ENCODE measurements around the gene TTLL10. TPM values are rescaled to one million over a fixed set of nuclear protein-coding genes. Genes with fewer than 3 reads are reported as not detected.

Gene TTLL10
- total RNA-seq, 1 experiment from 2014 or later = 0.29 TPM

DNA sequence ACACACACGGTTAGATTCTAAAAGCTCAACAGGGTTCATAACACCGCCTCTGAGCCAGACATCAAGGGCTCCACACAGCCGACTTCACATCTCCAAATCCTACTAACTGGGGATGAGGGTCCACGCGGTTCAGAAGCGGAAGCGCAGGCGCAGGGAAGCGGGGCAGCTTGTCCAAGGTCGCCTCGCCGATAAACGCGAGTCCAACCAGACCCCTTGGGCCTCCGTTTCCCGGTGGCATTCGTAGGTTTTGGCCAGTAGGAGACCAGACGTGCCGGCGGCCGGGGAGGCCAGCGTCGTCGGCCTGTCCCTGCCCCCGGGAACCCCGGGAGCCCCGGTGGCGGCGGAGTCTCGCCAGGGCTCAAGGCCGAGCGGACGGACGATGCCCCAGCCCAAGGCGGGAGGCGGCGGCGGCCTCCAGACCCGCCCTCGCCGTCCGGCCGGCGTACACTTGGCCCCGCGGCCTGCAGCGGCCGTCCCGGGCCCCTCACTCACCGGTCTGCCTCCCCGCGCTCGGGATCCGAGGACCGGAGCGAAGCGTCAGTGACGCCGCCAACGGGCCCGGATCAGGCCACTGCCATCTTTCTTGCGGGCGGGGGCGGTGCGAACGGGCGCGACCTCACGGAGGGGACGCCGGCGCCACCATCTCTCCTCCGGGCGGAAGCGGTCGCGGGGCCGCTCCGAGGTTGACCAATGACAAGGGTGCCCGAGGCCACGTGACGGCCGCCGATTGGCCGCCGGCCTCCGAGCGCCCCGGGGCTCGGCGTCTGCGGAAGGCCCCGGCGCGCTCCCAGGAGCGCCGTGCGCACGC is 57.9 kb downstream of the TTLL10 start, which contains the start of gene SDF4:
Gene SDF4 (minus strand): TSS at position 602 of the 808 bp plus-strand sequence. CDS start 3,229 bp downstream, outside the sequence.
- Mint-ChIP-seq H3K4me3 (ENCODE audit: unreplicated experiment) (peak within 1 kb of the TSS; percentile 85), H3K9me3 (ENCODE audit: unreplicated experiment) (no peaks in the 10 kb centered on the region), H3K27me3 (ENCODE audit: insufficient read depth, unreplicated experiment) (no peaks in the 10 kb centered on the region), H3K36me3 (ENCODE audit: insufficient read depth, unreplicated experiment) (peaks cover 37% of the 10 kb centered on the region), H3K4me1 (ENCODE audit: low read depth, unreplicated experiment) (peaks cover 6% of the 10 kb centered on the region), H3K27ac (ENCODE audit: unreplicated experiment) (peak within 1 kb of the TSS; percentile 83)
- peaks cover 9% of the 10 kb centered on the region for H3K4me1 ChIP-seq
- H3K9me3 ChIP-seq = no peaks in the 10 kb centered on the region
- H3K4me3 ChIP-seq (ENCODE audit: low read depth, low read length) = peak within 1 kb of the TSS; percentile 70
- H3K27me3 ChIP-seq (replicated peaks; ENCODE audit: control insufficient read depth, insufficient read depth, low read length) = no peaks in the 10 kb centered on the region
- DNase-seq = peak; percentile 93 to 94
- H3K36me3 ChIP-seq (ENCODE audit: control insufficient read depth, insufficient read depth, low read length) = peaks cover 2% of the 10 kb centered on the region; the same call in 1 of the 2 replicates
- intact Hi-C loops (cut with micrococcal nuclease; ENCODE audit: unreplicated experiment) = loop anchor here (2.0 kb wide), 2 partner anchors 69 to 109 kb away; no protein-coding TSS in a partner anchor
- BruUV-seq (replicated peaks) = no TSS peak
- CTCF ChIA-PET = interaction anchor here (0.6 to 1.2 kb wide), 5 partner anchors 67 to 274 kb away, joined by 3 to 8 read pairs (median 3); no protein-coding TSS in a partner anchor
- POLR2A ChIA-PET = interaction anchor here (0.5 to 0.9 kb wide), 5 partner anchors 30 to 106 kb away, joined by 3 to 7 read pairs (median 6); partner anchors contain the start of gene UBE2J2
- TF ChIP-seq, protein P1, sequence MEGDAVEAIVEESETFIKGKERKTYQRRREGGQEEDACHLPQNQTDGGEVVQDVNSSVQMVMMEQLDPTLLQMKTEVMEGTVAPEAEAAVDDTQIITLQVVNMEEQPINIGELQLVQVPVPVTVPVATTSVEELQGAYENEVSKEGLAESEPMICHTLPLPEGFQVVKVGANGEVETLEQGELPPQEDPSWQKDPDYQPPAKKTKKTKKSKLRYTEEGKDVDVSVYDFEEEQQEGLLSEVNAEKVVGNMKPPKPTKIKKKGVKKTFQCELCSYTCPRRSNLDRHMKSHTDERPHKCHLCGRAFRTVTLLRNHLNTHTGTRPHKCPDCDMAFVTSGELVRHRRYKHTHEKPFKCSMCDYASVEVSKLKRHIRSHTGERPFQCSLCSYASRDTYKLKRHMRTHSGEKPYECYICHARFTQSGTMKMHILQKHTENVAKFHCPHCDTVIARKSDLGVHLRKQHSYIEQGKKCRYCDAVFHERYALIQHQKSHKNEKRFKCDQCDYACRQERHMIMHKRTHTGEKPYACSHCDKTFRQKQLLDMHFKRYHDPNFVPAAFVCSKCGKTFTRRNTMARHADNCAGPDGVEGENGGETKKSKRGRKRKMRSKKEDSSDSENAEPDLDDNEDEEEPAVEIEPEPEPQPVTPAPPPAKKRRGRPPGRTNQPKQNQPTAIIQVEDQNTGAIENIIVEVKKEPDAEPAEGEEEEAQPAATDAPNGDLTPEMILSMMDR (IDR thresholded peaks at IDR 0.05; ENCODE audit: insufficient read depth in 1 of 2, low read depth in 1 of 2, low read length in 1 of 2, severe bottlenecking in 1 of 2, unreplicated experiment in 1 of 2) = no peak

- TF ChIP-seq, protein P1 (IDR thresholded peaks at IDR 0.05; ENCODE audit: insufficient read depth in 1 of 2, low read depth in 1 of 2, low read length in 1 of 2, severe bottlenecking in 1 of 2, unreplicated experiment in 1 of 2) = no peak
- peak within 1 kb of the TSS; percentile 70 for H3K4me3 ChIP-seq (ENCODE audit: low read depth, low read length)
- BruUV-seq (replicated peaks) = no TSS peak
- DNase-seq = no peak
- Mint-ChIP-seq H3K4me1 (ENCODE audit: low read depth, unreplicated experiment) (peaks cover 6% of the 10 kb centered on the region), H3K9me3 (ENCODE audit: unreplicated experiment) (no peaks in the 10 kb centered on the region), H3K27ac (ENCODE audit: unreplicated experiment) (peak within 1 kb of the TSS; percentile 83), H3K27me3 (ENCODE audit: insufficient read depth, unreplicated experiment) (no peaks in the 10 kb centered on the region), H3K4me3 (ENCODE audit: unreplicated experiment) (peak within 1 kb of the TSS; percentile 85), H3K36me3 (ENCODE audit: insufficient read depth, unreplicated experiment) (peaks cover 32% of the 10 kb centered on the region)
- H3K9me3 ChIP-seq = no peaks in the 10 kb centered on the region
- ChIA-PET POLR2A (interaction anchor here (0.6 kb wide), 1 partner anchor 29 kb away, joined by 3 read pairs; no protein-coding TSS in a partner anchor), CTCF (no interaction called here)
- intact Hi-C loops (cut with micrococcal nuclease; ENCODE audit: unreplicated experiment) = no loop called here
- H3K4me1 ChIP-seq = peaks cover 16% of the 10 kb centered on the region
- H3K36me3 ChIP-seq (ENCODE audit: control insufficient read depth, insufficient read depth, low read length) = peaks cover 2% of the 10 kb centered on the region; the same call in 1 of the 2 replicates
- no peaks in the 10 kb centered on the region for H3K27me3 ChIP-seq (replicated peaks; ENCODE audit: control insufficient read depth, insufficient read depth, low read length)
Measured at GRCh38 chr1:1232208-1232795, 58.6 kb downstream of the TTLL10 start, which contains the start of gene B3GALT6. B3GALT6 (plus strand) TSS chr1:1232237; CDS start chr1:1232279, 42 bp downstream.

Measured in Caco-2 (cell line).